Measurements from ENCODE around the gene INPP4B.
"Not testable (repeated sequence)": the region's sequence is repeated elsewhere in the genome, so short reads cannot be mapped to it uniquely, and the experiment has no call there.

Gene INPP4B

DNA sequence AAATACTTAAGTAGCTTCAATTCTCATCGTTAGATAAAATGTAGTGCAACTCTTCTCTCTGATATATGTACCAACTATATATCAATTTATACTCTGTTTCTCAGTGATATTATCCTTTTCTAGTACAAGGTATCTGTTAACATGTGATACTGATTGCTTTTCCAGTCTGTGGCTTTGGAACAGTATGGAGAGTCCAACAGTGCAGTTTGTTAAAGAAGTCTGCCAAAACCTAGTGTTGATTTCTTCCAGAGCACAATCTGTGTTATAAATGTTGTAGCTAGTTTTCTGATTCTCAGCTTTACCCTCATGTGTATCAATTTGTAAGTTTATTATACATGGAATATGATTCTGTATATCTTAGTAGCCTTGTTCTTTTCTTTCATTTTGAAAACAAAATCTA, 744.7 kb downstream of the INPP4B start:
- no peak for DNase-seq (ENCODE audit: low read depth in 2 of 2, low spot score in 1 of 2)

DNA sequence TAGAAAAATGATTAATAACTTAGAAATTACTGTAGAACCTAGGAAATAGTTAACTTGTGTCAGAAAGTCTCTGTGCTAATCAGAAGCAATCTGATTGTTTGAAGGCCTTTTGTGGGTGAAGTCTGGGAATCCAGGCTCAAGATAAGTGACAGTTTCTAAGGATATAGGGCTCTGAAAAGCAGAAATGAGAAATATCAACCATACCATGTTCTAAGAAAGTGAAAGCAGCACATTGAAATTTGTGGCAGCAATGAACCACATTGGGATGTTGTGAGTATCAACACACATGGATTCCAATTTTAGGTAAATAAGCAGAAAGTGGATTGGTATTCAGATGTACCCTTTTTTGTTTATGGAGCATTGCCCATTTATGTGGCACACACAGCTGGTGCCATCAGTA, 745.2 kb downstream of the INPP4B start:
- no peak for DNase-seq (ENCODE audit: low read depth in 2 of 2, low spot score in 1 of 2)

DNA sequence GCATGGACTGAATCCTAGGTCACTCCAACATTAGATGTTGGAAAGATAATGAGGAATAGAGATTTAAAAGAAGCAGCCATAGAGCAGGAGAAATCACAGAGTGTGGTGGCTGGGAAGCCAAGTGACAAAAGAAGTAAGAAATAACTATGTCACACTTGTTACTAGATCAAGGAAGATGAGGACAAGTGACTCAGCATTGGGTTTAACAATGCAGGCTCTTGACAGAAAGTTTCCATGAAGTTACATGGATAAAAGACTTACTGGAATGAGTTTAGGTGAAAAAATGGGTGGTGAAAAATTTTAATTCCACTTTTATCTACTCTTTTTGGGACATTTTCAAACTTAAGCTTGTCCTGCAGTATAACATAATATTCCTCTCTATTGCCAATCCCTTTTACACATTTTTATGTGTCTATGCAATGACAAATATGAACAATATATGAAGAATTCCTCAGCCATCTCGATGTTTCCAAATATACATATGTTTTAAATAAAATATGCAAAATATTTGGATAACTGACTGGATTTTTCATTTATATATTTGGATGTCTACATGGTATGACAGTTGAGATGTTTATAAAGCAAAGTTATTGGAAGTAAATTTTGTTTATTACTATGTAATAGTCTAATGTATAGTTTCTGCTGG, 747.1 kb downstream of the INPP4B start:
- no peak for DNase-seq (ENCODE audit: low read depth in 2 of 2, low spot score in 1 of 2)

DNA sequence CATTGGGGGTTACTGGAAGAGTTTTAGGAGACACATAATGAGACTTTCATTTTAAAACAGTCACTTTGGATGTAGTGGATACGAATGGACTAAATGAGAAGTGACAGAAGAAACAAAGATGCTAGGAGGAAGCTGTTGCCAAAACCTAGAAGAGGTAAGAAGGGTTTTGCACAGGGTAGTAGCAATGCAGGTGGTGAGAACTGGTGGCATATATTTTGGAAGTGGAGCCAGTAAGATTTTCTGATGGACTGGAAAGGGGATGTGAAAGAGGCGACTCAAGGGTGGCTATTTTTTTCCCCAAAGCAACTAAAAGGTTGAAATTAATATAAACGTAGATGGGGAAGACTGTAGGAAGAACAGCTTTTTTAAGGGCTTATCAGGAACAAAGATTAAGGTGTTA, 747.7 kb downstream of the INPP4B start:
- no peak for DNase-seq (ENCODE audit: low read depth in 2 of 2, low spot score in 1 of 2)

DNA sequence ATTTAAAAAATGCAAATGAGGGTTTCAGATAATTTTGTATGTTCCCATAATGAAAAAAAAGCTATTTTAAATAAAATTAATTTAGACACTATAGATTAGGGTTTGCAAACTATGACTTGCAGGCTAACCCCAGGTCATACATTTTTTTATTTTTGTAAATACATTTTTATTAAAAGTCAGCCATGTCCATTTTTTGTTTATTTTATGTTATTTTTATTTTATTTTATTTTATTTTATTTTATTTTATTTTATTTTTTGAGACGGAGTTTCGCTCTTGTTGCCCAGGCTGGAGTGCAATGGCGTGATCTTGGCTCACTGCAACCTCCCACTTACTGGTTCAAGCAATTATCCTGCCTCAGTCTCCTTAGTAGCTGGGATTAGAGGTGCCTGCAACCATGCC, 749.1 kb downstream of the INPP4B start:
- DNase-seq (ENCODE audit: low read depth in 2 of 2, low spot score in 1 of 2), result no peak

DNA sequence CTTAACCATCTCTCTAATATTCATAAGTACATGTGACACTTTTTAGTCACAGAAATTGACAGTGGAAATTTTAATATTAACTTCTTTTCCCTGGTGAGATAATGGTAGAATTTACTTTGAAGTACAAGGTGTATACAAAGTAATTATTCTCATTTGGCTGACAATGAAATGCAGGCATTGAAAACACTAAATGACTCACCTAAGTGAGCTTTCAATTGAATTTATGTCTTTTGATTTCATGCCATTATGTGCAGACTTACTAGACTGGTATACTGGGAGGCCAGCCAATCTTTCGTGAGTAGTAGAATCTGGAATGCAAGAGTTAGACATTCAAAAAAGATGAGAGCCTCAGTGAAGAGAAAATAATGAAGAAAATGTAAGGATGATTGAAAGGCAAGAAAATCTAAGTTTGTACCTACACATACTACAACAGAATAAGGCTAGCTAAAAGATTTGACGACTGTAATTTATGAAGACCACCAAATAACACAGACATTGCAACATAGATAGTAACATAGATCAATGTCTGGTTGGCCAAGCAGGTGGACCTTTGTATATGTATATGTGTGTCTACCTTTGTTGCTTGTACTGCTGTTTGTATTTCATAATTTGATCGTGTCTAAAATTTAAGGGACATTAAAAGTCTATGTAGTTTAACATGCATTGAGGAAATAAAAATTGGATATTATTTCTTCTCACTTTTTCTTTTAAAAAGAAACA, 750.1 kb downstream of the INPP4B start:
- no peak for DNase-seq (ENCODE audit: low read depth in 2 of 2, low spot score in 1 of 2)

DNA sequence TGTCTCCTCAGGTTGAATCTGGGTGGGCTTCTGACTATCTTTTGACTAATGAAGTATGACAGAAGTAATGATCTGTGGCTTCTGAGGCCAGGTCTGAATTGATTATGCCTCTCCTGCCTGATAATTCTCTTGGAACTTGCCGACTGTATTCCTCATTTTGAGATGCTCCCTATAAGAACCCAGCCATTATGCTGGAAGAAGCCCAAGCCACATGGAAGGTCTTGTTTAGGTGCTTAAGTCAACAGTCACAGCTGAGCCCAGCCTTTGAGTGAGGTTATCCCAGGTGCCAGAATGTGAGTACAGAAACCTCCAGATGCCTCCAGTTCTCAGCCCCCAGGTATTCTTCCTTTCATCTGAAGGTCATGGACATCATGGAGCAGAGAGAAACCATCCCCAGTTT, 753.2 kb downstream of the INPP4B start:
- DNase-seq (ENCODE audit: low read depth in 2 of 2, low spot score in 1 of 2), result no peak

DNA sequence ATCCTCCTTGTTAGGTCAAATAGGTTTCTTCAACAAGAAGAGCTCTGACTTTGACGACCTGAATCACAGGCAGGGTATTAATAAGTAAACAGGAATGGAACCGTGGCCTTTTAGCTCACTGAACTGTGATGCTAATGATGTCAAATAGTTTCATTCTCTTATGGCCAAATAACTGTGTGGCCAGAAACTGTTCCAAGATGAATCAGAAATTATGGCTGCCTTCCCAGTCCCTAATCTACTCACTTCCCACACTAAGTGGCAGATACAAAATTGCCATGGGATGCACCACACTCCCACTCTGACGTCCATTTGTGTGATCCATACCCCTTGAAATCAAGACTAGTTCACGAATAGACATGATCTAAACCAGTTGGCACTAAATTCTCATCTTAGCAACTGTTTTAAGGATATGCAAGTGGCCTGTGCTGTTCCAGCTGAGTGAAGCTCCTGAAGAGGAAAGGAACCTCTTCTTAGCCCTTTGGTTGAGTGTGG, 754.4 kb downstream of the INPP4B start:
- no peak for DNase-seq (ENCODE audit: low read depth in 2 of 2, low spot score in 1 of 2)

DNA sequence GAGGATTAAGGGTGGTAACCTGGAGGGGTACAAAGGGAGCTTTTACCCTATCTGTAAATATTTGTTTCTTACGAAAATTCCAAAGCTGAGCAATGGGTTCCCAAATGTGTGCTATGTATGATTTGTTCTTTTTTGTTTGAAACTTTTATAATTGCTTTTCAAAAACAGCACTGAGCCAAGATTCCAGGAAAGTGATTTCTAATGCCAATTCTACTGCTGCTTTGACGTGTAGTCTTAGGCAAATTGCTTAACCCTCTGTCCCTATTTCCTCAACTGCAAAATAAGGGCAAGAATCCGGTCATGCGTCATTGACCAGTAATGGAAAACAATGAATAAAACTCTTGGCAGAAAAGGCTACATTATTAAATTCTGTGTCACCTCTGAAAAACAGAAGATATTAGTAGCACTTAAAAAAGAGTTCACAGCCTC, 755.0 kb downstream of the INPP4B start:
- no peak for DNase-seq (ENCODE audit: low read depth in 2 of 2, low spot score in 1 of 2)

DNA sequence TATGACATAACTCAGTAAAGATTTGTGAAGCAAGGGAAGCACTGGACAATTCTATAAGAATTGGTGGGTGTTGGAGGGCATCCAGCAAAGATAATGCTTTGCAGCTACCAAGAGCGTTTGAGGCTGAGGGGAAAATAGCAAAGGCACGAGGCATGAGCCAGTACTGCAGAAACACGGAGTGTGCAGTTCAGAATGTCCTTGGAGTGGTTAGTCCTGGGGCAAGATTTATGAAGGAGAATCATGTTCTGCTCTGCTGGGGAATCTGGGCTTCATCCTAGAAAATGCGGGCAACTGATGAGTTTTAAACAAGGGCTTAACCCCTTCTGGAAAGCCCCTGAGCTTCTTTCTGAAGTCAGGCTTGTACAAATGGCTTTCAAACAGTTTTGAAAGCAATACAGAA, 757.2 kb downstream of the INPP4B start:
- no peak for DNase-seq (ENCODE audit: low read depth in 2 of 2, low spot score in 1 of 2)

DNA sequence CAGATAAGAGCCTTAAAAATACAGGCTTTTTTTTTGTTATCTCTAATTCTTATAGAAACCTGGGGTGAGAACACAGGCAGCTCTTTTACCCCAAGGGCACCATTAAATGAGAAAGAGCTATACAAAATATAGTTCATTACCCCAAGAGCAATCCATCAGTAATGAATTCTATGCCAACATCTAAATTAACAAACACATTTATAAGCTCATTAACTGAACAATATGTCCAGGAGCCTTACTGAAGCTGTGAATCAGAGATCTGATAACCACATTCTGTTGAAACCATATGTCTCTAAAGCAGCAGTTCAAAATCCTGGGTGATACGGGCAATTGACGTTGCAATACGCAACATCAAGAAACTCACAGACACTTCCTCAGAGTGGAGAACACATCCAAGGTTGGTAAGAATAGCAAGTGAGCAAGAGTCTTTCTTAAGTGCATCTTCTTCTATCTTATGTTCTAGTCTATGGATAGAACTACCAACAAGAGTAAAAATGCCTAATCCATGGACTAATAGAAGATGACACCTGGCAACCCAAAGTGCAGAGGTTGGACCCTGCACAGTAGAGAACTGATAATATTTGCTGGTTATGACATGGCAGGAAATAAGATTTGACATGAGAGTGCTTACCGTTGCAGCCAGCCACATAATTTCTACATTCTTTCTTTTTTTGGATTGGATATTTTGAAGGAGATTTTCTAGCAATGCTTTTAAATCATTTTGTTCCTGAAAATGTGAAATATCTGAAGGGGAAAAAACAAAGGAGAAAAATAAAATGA, 760.4 kb downstream of the INPP4B start:
- no peak for DNase-seq (ENCODE audit: low read depth in 2 of 2, low spot score in 1 of 2)

DNA sequence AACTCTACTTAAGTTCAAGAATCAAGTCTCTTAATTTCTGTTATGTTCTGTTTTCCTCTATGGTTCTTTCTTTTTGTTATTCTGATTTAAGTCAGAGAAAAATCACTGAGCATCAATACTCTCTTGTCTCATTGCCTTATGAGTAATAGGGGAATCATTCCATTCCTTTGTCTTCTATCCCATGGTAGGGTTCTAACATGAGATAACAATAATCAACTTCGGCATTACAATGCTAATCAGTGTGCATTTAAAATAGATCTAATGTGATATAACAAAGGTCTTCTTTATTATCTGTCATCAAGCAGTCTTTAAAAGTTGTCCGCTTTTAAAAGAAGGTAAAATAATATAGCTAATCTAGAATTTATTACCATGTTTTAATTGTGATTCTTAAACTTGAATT, 762.8 kb downstream of the INPP4B start:
- DNase-seq (ENCODE audit: low read depth in 2 of 2, low spot score in 1 of 2), result no peak

DNA sequence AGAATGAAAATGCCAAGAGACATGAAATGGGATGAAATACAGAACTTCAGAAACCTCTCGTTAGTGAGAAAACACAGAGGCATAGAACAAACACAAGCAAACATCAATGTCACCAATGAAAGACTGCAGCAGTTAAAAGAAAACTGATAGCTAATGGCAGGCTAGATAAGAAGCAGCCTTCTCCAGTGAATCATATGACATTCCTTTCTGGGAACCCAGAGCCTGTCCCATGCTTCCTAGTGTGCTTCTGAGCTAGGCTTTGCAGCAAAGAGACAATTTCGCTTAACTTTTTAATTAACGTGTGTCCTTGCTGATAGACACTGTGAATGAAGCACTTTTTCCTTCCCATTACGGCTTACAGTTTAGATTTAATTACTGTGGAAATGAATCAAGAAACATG, 765.1 kb downstream of the INPP4B start:
- DNase-seq (ENCODE audit: low read depth in 2 of 2, low spot score in 1 of 2), result no peak

DNA sequence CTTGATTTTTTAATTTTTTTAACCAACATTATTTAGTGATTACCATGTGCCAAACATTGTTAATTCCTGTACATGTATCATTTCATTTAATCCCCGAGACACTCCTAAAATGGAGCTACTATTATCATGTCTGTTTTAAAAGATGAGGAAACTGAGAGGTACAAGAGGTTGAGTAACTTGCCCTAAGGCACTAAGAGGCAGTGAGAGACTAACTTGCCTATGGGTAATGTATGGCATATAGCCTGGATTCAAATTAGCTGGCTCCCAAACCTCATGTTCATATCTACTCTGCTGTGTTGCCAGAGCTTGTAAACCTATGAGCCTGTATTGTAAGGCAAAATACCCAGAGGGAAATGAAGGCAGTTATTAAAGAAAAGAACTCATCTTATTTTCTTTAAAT, 766.1 kb downstream of the INPP4B start:
- DNase-seq (ENCODE audit: low read depth in 2 of 2, low spot score in 1 of 2), result no peak

DNA sequence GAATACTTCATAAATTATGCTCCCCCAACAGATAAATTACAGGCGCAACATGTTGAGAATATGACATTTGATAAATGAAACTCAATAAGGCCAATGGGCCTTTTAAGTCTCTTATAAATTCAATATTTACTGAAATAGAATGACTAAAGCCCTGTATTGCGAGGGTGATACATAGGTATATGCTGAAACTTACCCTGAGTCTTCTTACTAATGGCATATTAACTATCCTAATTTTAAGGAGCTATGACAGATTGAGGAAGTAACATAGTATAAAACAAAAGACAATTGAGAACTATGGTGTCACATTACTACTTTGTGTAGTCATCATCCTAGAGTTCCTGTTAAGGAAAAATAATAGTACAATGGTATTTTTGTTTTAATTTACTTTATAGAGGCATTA, 769.1 kb downstream of the INPP4B start:
- no peak for DNase-seq (ENCODE audit: low read depth in 2 of 2, low spot score in 1 of 2)

DNA sequence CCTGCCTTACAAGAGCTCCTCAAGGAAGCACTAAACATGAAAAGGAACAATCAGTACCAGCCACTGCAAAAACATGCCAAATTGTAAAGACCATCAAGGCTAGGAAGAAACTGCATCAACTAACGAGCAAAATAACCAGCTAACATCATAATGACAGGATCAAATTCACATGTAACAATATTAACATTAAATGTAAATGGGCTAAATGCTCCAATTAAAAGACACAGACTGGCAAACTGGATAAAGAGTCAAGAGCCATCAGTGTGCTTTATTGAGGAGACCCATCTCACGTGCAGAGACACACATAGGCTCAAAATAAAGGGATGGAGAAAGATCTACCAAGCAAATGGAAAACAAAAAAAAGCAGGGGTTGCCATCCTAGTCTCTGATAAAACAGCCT, 777.8 kb downstream of the INPP4B start:
- DNase-seq (ENCODE audit: low read depth in 2 of 2, low spot score in 1 of 2), result not testable (repeated sequence)

DNA sequence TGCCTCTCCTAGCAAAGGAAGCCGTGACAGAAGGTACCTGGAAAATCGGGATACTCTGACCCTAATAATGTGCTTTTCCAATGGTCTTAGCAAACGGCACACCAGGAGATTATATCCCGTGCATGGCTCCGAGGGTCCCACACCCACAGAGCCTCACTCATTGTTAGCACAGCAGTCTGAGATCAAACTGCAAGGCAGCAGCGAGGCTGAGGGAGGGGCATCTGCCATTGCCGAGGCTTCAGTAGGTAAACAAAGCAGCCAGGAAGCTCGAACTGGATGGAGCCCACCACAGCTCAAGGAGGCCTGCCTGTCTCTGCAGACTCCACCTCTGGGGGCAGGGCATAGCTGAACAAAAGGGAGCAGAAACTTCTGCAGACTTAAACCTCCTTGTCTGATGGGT, 779.5 kb downstream of the INPP4B start:
- not testable (repeated sequence) for DNase-seq (ENCODE audit: low read depth in 2 of 2, low spot score in 1 of 2)

DNA sequence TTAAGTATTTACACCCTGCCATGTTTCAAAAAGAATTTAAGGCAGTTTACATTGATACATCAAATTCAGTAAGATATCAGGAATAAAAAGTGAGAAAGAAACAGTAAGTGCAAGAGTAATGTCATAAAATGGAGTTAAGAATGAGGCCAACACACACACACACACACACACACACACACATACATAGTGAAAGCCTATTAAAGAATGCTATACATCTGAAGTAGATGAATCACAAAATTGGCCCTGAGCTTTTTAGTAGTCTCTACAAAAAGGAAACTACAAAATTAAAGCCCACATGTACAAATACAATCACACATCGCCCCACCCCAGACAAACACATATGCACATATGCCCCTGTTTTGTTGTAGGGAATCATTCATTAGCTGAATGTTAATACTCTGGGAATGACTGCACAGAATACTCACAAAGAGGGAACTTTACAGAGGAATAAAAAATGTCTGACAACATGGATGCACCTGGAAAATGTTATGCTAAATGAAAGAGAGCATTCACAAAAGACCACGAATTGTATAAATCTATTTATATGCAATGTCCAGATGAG, 780.9 kb downstream of the INPP4B start:
- DNase-seq (ENCODE audit: low read depth in 2 of 2, low spot score in 1 of 2), result no peak

DNA sequence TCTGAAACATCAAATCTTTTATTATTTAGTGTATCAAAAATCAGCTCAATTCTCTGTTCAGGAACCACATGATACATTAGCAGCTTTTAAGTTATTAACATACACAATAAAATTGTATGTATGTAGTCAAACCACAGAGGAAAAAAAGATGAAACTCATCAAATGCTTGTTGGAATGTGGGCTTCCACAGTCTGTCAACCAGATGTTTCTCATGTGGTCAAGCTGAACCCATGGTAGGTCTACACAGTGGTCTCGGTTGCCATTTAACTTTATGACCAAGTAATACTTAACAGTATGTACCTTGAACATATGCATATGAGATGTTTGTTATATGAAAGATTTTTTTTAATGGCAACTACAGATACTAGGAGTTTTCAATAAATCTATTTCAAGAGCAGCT, 781.9 kb downstream of the INPP4B start:
- no peak for DNase-seq (ENCODE audit: low read depth in 2 of 2, low spot score in 1 of 2)

DNA sequence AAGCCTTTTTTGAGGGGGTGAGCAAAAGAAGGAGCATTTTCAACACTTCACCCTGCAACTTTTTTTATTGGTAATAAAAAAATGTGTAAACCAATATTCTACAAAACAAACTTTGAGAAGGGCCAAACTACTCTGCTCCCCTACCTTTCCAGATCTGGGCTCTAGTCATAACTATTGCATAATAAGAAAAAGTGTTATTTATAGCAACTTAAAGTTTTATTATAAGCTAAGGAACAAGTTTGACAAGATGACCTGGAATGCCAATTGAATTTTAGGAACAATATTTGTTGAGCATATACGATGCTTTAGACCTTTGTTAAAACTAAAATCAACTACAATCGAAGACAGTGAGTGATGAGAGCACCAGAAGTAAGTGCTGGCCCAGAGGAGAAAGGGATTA, 800.1 kb downstream of the INPP4B start:
- DNase-seq (ENCODE audit: low read depth in 2 of 2, low spot score in 1 of 2), result no peak

DNA sequence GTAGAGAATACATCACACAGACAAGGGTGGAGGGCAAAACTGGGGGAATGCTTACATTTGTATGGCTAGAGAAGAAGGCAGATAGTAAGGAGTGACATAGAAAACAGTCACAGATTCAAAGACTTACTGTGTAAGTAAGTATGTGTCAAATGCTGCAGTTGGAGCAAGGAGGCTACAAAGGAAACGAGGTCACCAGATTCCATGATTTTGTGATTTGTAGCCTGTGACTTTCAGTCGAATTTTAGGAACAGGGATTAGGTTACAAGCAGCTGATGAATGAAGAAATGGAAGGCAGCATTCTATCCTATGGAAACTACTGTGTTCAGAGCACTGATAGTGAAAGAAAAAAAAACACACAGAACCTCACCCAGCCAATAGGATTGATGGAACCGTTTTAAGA, 801.8 kb downstream of the INPP4B start:
- no peak for DNase-seq (ENCODE audit: low read depth in 2 of 2, low spot score in 1 of 2)

DNA sequence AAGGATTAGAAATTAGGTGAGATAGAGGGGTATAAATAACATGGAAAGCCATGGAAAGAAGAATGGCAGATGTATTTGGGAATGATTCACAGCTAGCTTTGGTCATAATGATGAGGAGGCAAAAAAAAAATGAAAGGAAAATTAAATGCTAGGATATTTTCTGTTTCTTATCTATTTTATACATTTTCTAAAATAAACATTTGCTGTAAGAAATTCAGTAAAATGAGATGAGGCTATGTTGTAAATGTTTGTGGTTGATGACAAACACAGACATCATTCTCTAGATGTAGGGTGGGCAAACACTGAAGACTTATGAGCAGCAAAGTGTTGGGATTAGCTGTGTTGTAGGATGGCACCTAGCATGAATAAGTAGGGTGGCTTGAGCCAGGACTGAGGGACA, 802.6 kb downstream of the INPP4B start:
- DNase-seq (ENCODE audit: low read depth in 2 of 2, low spot score in 1 of 2), result no peak

Measured in stimulated activated CD8-positive, alpha-beta memory T cell treated with anti-CD3 and anti-CD28 coated beads, Interleukin-4, amount 100 ng/mL, for 1 hour (primary cell).